GM21447 (cell line): Measurements from ENCODE around the gene CALN1.
"Not testable (repeated sequence)": the region's sequence is repeated elsewhere in the genome, so short reads cannot be mapped to it uniquely, and the experiment has no call there.

Source experiments
- ATAC-seq: cut with Tn5 transposase; IDR thresholded peaks from one replicate; pipeline ENCODE4 v1.9.1; 2021; ENCODE audit not compliant: unreplicated experiment

CALN1 gene

DNA sequence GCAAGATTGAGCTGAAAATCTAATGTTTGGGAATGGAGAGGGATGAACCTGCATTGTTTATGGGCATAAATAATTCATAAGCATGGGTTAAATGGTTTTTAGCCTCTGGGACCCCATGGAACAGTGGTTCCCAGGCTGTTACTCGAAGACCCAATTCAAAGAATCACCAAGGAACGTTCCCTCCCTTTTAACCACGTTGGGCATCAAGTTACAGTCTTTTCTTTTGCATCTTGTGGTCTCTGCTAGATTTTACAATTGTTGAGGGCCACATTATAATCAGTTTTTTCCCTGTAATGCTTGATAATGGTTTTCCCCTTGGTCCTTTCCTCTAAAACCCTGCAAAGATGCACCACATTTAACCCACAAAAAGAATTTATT lies 2.5 kb downstream of the CALN1 start:
- no peak for ATAC-seq

DNA sequence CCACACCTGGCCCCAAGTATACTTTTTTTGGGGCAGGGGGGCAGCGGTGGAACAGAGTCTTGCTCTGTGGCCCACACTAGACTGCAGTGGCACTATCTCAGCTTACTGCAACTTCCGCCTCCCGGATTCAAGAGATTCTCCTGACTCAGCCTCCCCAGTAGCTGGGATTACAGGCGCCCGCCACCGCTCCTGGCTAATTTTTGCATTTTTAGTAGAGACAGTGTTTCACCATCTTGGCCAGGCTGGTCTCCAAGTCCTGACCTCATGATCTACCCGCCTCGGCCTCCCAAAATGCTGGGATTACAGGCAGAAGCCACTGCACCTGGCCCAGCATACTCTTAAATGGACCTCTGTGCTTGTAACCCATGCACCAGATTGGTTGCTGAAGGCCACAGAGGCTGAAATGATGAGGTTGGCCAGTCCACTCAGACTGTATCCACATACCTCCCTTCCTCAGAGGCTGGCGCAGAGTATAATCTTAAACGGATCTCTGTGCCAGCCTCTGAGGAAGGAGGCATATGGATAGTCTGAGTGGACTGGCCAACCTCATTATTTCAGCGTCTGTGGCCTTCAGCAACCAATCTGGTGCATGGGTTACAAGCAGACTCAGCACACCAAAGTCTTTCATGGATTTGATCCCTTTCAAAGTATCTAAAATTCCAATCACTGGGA lies 3.0 kb downstream of the CALN1 start:
- no peak for ATAC-seq

DNA sequence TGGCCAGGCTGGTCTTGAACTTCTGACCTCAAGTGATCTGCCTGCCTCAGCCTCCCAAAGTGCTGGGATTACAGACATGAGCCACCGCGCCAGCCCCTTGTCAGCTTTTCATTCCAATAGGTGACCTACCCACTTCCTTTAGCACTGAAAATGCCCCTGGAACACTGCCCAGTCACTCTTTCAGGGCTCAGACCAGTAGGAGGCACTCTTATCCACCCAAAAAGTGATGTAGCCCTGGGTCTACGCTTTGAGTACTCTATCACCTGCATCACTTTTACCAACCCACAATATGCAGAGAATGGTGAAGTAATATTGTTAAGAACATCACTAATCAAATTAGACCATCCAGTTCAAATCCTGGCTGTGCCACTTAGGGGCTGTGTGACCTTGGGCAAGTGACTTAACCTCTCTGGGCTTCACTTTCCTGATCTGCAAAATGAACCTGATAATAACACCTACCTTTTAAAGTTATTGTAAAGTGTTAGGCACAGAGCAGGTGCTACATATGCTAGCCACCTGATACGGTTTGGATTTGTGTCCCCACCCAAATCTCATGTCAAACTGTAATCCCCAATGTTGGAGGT lies 5.2 kb downstream of the CALN1 start:
- ATAC-seq = no peak

DNA sequence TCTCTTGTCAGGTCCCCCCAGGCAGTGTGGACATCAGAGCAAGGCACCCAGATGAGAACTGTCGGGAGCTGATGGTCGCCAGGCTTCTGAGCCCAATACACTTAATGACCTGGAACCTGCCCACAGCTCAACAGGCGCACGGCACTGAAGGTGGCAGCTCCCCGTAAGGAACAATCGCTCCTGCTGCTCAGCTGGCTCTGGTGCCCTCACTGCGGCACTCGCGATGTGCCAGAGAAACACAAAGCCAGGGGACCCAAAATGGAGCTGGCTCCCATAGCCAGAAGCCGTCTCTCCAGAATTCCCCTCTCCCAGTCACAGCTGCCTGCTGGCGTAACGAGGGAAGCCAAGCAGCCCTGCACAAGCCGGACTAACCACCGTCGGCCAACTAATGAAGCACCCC lies 6.3 kb downstream of the CALN1 start:
- no peak for ATAC-seq

DNA sequence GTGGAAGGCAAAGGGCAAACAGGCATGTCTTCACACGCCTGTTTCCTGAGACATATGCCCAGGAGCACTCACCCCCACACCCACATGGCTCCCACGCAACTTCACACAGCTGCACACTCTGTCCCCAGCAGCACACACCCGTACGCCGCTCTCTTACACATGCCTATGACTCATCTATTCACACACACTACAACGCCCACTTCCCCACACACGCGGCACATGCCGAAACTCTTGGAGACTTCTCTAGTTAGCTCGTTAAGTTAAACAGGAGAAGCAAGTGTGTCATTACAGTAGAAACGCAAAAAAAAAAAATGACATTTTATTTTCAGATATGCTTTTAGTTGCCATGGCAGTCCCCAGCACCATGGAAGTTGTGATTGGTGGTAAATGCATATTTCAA lies 6.7 kb downstream of the CALN1 start:
- ATAC-seq = no peak

DNA sequence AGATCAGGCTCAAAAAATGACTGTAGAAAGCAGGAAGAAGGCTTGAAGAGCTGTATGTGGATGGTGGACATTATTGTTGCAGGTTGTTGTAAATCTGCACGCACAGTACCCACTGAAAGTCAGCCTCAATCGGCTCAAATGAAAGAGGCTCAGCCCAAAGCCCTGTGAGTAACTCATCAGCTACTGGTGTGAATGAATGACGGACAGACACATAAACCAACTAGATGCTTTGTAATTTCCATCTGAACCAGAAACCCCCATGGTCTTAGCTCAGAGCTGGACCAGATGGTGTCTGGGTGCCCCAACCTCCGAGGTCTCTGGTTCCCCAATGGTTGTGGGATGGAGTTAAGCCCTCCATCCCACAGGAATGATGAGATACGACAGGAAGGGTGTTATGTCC lies 7.4 kb downstream of the CALN1 start:
- no peak for ATAC-seq

DNA sequence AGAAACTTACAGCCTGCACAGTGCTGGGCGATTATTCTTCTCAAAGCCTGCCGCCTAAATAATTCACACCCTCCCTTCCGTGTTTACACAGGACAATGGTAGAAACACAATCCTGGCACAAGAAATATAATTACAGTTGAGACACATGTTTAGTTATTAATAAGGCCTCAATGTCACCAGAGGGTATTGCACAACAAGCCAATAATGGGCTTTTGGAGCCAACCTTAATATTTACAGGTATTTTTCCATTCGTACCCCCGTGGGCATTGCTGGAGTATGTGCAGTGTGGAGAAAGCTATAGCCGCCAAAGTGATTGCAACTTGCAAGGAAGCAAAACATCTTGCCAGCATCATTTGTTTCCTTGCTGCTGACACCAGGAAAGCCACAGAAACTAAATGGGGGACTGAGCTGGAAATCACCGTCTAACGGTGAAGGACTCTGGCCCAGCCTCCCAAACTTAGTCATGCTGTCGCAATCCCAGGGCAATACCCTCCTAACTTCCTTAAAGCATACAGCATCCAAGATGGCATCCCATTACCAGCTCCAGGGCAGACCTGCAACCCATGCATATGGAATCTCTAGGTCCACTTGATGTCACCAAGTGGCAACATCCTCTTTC lies 8.6 kb downstream of the CALN1 start:
- ATAC-seq = no peak

DNA sequence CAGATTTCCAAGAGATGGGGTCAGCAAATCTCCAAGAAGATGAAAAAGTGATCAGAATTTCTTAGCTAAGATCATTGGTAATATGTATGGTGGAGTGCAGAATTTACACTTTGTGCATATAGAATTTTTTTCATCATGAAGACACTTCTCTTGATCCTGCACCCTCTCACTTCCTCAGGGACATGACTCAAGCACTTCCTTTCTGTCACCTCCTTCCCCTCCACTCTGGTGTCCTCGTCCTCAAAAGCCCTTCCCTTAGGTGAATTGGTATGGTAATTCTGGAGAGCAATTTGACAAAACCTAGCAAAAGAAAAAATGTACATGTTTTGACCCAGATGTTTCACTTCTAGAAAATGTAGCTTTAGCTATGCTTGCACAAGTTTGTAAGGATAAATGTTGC lies 18.1 kb downstream of the CALN1 start:
- no peak for ATAC-seq

DNA sequence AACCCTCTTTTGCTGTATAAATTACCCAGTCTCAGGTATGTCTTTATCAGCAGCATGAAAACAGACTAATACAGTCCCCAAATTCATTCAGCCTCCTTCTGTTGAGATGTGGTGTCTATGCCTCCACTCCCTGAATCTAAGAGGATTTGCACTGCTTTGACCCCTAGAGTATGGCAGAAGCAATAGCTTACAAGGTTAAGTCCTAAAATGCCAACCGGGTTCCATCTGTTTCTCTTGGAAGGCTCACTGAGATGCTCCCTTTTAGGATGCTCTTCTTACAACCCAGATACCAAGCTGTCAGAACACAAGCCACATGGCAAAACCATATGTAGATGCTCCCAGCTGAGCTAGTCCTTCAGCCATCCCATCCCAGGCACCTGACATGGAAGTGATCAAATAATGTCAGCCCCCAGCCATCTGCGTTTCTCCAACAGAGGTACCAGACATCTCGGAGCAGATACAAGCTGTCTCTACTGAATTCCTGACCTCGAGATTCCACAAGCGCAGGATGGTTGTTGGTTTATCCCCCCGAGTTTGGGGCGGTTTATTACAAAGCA lies 20.2 kb downstream of the CALN1 start:
- ATAC-seq = no peak

DNA sequence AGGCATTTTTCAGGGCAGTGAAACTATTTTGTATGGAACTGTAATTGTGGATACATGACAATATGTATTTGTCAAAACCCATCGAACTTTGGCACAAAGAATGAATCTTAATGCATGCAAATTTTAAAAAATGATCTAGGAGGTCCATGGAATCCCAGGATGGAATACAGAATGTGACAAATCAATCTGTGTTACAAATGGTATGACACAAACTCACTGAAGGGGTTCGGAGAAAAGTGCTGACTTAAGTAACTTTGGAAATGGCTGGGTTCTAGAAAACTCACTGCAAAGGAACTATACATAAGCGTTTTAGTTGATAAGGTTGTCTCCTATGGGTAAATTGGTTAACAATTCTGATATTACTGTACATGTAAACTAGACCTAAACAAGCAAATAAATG lies 26.0 kb downstream of the CALN1 start:
- no peak for ATAC-seq

DNA sequence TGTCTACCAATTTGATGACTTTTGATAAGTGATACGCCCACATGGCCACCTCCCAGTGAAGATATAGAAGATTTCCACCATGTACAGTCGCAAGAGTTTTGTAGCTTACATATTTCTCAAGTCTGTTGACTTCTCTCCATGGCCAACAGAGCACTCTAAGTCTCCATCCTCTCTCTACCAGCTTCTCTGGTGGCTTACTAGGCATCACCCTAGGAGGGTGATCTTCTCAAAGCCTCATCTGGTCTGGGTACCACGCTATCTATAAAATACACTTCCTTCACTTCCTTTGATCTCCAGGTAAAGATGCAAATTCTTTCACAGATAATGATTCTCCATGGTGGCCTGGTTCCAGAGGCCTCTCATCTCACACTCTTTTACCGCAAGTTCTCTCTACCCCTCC lies 49.9 kb downstream of the CALN1 start:
- ATAC-seq = no peak

DNA sequence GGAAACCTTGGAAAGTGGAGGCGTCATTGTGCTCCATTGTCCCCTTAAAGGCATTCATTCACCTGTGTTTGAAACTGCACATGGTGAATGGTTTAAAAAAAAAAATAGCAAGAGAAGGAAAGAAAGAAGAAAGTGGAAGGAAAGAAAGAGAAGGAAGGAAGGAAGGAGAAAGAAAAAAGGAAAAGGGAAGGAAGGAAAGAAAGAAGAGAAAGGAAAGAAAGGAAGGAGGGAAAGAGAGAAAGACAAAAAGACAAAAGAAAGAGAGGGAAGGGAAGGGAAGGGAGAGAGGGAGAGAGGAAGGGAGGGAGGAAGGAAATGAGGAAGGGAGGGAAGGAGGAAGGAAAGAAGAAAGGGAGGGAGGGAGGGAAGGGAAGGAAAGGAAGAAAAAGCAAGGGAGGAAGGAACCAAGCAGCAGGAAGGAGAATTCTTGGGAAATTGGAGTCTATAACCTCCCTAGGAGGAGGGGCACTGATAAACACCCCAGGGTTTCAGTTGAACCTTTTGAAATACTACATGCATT lies 66.9 kb downstream of the CALN1 start:
- ATAC-seq = no peak

DNA sequence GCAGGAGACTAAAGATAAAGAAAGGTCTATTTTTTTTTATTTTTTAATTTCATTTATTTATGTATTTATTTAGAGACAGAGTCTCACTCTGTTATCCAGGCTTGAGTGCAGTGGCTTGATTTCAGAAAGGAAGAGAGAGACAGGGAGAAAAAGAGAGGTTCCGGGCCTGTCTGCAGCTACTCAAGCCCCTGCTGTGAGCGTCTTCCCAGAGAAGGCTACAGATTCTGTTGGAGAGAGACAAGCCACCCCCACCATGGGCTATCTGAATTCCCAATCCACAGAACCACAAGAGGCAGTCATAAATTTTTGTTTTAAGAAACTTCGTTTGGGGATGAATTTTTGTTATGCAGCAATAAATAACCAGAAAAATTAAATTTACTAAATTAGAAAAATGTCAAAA lies 68.1 kb downstream of the CALN1 start:
- no peak for ATAC-seq

DNA sequence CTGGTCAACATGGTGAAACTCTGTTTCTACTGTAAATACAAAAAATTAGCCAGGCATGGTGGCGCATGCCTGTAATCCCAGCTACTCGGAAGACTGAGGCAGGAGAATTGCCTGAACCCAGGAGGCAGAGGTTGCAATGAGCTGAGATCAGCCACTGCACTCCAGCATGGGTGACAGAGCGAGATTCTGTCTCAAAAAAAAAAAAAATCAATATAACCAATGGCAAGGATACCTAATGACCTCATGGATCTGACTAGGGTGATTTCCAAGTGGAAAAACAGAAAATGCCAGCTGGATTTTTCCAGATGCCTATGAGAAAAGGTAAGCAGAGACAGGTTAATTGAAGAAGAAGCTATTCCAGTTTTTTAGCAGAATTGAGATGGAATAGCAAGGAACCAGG lies 68.8 kb downstream of the CALN1 start:
- not testable (repeated sequence) for ATAC-seq

DNA sequence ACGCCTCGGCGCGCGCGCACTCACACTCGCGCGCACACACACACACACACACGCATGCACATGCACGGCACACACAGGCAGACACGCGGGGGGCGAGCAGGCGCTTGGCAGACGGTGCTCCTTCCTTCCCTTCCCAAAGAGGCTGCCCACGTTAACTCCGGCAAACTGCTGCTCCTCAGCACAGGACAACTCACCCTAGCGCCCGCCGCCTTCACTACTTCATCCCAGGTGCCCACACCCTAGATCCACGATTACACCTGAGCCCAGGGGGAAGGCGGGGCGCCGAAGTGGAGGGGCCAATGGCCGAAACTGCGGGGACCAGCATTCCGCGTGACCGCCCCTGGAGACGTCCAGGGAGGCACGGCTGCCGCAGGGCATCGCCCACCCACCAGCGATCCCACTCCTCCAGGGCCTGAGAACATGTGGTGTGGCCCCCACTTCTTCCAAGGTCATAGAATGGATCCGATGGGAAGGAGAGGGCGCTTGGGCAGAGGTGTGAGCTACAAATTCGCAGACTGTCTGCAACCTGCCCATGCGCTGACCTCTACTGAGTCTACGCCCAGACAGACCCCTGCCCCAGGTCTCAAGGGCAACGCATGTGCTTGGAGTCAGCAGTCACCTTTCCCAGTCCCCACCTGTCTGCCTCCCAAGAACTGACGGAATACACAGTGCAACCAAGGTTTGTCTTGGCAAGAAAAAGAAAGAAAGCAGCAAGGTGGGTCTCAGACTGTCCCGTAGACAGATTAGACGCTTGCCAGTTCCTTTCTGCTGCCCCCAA lies 74.6 kb downstream of the CALN1 start:
- ATAC-seq = no peak

DNA sequence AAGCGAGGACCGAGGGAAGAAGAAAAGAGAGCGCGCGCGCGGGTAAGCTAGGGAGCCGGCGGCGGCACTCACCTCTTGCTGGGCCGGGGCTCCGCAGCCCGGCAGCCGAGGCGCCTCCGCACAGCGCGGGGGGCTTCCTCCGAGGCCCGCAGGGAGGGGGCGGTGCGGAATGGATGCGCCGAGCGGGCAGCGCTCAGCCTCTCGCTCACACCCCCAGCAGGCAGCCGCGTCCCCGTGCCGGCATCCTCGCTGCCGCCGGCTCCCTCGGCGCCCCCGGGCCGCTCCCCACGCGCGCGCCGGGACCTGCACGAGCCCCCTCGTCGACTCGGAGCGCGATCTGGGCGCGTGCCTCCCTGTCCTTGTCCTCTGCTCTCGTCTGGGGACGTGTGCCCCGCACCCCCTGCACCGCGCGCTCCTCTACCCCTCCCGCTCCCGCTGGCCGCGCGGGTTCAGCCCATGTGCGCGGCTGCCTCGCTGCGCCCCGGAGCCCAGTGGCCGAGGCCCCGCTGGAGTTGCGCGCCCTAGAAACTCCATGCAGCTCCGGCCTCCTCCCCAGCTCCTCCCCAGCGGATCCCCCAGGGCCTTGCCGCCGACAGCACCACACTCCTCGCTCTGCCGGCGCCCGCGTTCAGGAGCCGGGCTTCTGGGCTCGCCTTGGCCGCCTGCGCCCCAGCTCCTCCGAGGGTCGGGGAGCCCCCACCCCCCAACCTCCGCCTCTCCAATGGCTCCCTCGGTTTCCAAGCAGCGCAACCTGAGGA lies 75.3 kb downstream of the CALN1 start:
- ATAC-seq = no peak

DNA sequence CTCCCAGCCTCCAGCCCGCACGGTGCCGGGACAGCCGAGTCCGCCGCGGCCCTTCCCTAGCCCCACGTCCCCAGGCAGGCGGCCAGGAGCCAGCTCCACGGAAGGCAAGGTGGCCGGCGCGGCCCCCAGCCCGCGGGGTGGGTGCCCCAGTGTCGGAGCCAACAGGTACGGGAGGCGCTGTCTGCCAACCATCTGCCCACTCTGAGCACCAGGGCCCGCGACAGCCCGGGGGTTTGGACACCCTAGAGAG lies 75.8 kb downstream of the CALN1 start:
- no peak for ATAC-seq

DNA sequence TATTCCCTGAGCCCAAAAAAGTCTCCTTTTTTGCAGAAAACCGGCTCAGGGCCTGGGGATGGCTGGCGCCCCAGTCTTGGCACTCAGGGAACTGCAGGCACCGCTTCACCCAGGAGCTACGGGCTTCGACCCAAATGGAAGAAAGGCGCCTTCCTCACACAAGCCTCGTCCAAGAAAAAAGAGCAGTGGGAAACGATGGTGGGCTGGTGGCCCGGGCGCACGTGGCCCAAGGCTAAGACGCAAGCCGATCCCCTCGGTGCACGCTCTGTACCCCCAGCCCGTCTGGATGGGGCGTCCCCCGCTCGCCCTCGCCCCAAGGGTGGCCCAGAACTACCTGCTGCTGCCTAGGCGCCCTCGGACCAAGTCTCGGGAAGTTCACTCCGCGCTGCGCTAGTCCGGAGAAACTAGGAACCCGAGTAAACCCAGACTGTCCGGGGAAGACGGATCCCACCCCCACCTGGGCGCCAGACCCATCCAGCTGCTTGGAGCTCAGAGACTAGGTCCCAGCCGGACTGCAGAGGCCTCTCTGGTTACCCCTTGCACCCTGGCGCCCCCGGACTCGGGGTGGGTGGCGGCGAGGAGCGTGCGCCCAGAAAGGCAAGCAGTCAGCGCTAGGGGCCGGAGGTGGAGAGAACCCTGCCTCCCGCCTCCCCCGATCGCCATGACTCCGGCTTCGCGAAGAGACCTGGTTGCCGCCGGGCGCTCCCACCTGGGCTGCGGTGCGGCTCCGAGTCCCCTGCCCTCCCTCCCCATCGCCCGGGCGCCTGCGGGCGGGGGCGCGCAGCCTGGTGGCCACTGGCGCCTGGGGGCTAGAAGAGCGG lies 76.4 kb downstream of the CALN1 start:
- ATAC-seq = no peak

DNA sequence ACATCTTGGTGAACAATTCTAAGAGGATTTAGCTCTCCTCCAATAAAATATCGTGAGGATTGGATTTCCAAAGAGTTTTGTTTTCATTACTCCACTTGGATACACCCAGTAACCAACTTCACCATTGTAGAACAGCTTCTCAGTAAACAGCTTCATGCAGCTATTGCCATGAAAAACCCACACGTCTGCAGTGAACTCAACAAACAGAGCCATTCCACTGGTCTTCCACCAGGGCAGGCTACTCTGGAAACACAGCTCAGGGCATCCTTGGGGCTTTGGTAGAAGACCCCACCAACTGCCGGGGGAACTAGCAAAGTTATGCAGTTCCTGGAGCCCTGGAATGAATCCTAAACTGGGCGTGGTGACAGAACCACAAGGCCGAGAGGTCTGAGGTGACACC lies 77.4 kb downstream of the CALN1 start:
- ATAC-seq = no peak

DNA sequence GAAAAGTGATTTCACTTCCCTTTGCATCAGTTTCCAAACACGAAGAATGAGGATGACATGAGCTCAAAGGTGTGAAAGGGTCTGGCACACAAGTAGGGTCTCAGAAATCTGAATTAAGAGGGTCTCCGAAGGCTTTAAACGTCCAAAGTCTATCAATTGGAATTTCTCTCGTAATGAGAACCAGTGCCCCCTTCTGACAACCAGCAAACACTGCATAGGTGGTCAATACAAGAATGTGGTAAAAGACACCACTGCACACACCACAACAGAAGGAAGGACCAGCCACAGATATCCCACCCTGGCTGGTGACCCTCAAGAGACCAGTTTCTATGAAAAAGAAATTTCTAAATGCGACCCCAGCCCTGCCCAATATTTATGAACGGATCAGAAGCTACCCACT lies 78.1 kb downstream of the CALN1 start:
- no peak for ATAC-seq
